Mucosa of descending colon (tissue), 3 donors: ENCODE measurements around the gene RASA4. TPM values are rescaled to one million over a fixed set of nuclear protein-coding genes. Genes with fewer than 3 reads are reported as not detected.
A peak's percentile ranks its signal among the peaks of the same experiment; 100 is the strongest.
"Not testable (repeated sequence)": the region's sequence is repeated elsewhere in the genome, so short reads cannot be mapped to it uniquely, and the experiment has no call there.

Experiments
- ATAC-seq: fragments of 200-7000 bp; cut with Tn5 transposase; one replicate; pipeline ENCODE4 v1.9.1; 2020; ENCODE audit warnings: mild to moderate bottlenecking, moderate library complexity
- DNase-seq, 3 donors: peaks; one replicate each; pipeline ENCODE4 v3.0.0-alpha.2; 2020
- H3K36me3 ChIP-seq: fragments of 200-600 bp; one replicate; pipeline ENCODE4 v1.8.0; 2021; ENCODE audit warnings: low read depth, mild to moderate bottlenecking
- H3K4me1 ChIP-seq: fragments of 200-600 bp; one replicate; pipeline ENCODE4 v1.8.0; 2021; ENCODE audit warnings: low read depth, mild to moderate bottlenecking
- H3K4me3 ChIP-seq: fragments of 200-600 bp; one replicate; pipeline ENCODE4 v1.8.0; 2021; ENCODE audit warnings: mild to moderate bottlenecking
- H3K9me3 ChIP-seq: fragments of 200-600 bp; one replicate; pipeline ENCODE4 v1.8.0; 2021; ENCODE audit warnings: mild to moderate bottlenecking
- intact Hi-C, 2 donors: fragments of 100-400 bp; cut with DNase I in 1 of 2; cut with micrococcal nuclease in 1 of 2; formaldehyde crosslinking; loops; one replicate each; pipeline versions ENCODE4 v1.11.0 to v1.11.1; 2022; cut with DNase I, micrococcal nuclease
- total RNA-seq, 3 donors: library from RNA; stranded (reverse); fragmentation: NEBNext Ultra II Directional in 2 of 3; extraction: Animal tissue kit (Norgen Biotek cat#: 25700) in 2 of 3; gene quantifications; one replicate each; pipeline versions ENCODE4 v1.2.1 to v1.2.4, GENCODE V29; 2021 to 2023
- donor health status: DM: no; HTN: no; CAD: no; lungs with moderate emphysema.
- donor health status: DM: no; HTN: no; CAD: no.
- donor health status: DM: no; HTN: yes; CAD: no.

Gene RASA4
- total RNA-seq, 3 donors from 2014 or later: 18.3 to 68.4 (median 21.5) TPM

DNA sequence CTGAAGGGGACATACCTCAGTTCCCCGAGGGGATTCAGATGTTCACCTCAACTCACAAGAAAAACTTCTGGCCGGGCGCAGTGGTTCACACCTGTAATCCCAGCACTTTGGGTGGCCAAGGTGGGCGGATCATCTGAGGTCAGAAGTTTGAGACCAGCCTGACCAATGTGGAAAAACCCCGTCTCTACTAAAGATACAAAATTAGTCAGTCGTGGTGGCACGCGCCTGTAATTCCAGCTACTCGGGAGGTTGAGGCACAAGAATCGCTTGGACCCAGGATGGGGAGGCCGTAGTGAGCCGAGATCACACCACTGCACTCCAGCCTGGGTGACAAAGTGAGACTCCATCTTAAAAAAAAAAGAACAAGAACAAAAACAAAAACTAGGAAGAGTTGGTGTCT, 71.3 kb downstream of the RASA4 start:
- H3K36me3 ChIP-seq, ATAC-seq, intact Hi-C loops: not testable (repeated sequence)

GRCh38 chr7:102544372-102544771, 72.2 kb downstream of the RASA4 start:
- ATAC-seq: peak; percentile 17

More for the DNA sequence above, 71.3 kb downstream of the RASA4 start:
- H3K4me3 ChIP-seq, H3K9me3 ChIP-seq, H3K4me1 ChIP-seq, DNase-seq: not testable (repeated sequence)

DNA sequence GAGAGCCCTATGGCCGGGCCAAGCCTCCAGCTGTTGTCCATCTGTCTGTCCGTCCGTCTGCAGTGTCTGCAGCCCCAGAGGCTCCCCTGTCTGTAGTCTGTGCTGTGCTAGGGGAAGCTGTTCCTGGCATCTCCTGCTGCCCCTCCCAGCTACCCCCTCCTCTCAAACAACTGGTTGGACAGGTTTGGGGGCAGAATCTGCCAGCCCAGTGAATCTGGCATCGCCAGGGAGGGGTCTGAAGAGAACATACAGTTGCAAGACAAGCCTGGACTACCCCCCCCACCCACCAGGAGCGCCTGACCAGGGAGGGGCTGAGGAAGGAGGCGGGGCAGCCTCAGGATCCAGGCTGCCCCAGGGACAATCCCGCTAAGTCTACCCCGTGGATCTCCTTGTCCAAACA, 73.0 kb downstream of the RASA4 start, which contains the start of gene UPK3BL2:
TSS of gene UPK3BL2 (minus strand) at position 101 of the 400 bp plus-strand sequence. CDS start at position 41, 60 bp downstream.
- DNase-seq, H3K4me3 ChIP-seq, H3K36me3 ChIP-seq, intact Hi-C loops, H3K9me3 ChIP-seq, ATAC-seq, H3K4me1 ChIP-seq: not testable (repeated sequence)

More at GRCh38 chr7:102544372-102544771, 72.2 kb downstream of the RASA4 start:
- H3K36me3 ChIP-seq, H3K9me3 ChIP-seq, DNase-seq, intact Hi-C loops, H3K4me3 ChIP-seq, H3K4me1 ChIP-seq: not testable (repeated sequence)

- H3K4me3 ChIP-seq, ATAC-seq, H3K9me3 ChIP-seq, H3K4me1 ChIP-seq, H3K36me3 ChIP-seq, intact Hi-C loops: not testable (repeated sequence)
- DNase-seq: peak in 1 of 3 donors; percentile 10
Measured at GRCh38 chr7:102542771-102543170, 73.8 kb downstream of the RASA4 start.

DNA sequence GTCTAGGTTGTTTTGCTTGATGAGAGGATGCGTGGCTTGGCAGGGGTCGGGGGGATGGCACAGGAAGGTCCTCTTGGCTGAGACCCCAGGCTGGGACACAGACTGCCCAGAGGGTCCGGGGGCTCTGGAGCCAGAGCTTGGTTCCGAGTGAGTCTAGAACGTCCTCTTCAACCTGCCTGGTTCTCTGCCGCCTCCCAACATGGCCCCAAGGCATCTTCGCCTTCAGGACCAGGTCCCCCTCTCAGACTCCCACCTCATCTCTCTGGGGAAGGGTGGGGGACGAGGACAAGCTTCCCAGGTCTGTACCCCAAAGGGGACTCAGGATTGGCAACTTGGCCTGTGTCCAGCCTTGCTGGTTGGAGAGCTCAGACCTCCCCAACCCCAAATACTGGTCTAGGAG, 74.5 kb downstream of the RASA4 start:
- H3K4me3 ChIP-seq, H3K4me1 ChIP-seq, H3K9me3 ChIP-seq, ATAC-seq, H3K36me3 ChIP-seq, intact Hi-C loops: not testable (repeated sequence)
- peak in 1 of 3 donors; percentile 10 for DNase-seq

DNA sequence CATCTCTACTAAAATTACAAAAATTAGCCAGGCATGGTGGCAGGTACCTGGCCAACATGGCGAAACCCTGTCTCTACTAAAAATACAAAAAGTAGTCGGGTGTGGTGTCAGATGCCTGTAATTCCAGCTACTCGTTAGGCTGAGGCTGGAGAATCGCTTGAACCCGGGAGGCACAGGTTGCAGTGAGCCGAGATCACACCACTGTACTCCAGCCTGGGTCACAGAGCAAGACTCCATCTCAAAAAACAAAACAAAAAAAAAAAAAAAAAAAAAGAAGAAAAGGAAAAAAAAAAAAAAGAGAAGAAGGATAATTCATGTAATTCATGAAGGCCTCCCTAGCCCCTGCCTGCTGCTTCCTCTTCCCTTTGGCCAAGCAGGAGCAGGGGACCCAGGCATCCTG, 76.0 kb downstream of the RASA4 start:
- intact Hi-C loops, H3K36me3 ChIP-seq, ATAC-seq, DNase-seq, H3K4me3 ChIP-seq, H3K9me3 ChIP-seq, H3K4me1 ChIP-seq: not testable (repeated sequence)

GRCh38 chr7:102535062-102535615, 81.4 kb downstream of the RASA4 start:
- H3K4me1 ChIP-seq, intact Hi-C loops, H3K36me3 ChIP-seq, H3K9me3 ChIP-seq, DNase-seq, H3K4me3 ChIP-seq: not testable (repeated sequence)
- ATAC-seq: peak; percentile 51

GRCh38 chr7:102532127-102532526, 84.4 kb downstream of the RASA4 start:
- H3K9me3 ChIP-seq, H3K36me3 ChIP-seq, DNase-seq, ATAC-seq, intact Hi-C loops, H3K4me3 ChIP-seq, H3K4me1 ChIP-seq: not testable (repeated sequence)

GRCh38 chr7:102531583-102531982, 85.0 kb downstream of the RASA4 start:
- H3K36me3 ChIP-seq, H3K4me3 ChIP-seq, DNase-seq, intact Hi-C loops, H3K4me1 ChIP-seq, H3K9me3 ChIP-seq, ATAC-seq: not testable (repeated sequence)

DNA sequence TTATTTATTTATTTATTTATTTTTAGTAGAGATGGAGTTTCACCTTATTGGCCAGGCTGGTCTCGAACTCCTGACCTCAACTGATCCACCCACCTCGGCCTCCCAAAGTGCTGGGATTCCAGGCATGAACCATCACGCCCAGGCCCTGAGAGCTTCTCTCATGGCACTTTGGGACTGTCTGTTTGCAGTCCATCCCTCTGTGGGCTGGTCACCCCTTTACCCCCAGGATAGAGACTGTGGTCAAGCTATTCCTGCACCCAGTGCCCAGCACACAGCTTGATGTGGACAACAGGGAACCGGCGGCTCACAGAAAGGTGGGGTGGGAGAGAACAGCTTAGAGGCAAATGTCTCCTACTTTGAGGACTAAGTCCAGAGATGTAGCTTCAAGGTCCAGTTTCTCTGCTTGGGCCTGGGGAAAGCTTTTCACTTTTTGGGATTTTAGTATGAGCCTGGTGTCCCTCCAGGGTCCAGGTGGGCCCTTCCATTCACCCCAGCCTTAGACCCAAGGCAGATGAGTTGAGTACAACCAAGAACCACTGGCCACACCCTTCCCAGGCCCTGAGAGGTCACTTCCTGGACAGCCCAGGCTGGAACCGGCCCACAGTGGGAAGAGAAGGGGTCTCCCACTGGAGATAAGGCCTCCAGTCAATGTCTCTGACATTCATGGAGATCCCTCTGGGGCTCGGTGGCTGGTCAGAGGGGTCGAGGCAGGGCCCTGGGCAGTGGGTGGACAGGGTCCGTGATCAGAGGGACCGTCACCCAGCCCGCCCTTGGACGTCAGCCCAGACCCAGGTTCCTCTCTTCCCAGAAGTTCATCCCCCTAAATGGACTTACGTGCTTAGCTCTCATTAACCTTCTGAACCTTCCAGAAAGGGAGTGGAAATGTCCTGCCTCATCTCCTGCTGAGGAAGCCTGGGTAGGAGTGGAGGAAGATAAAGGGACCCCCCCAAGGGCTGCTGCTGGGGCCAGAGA, 88.4 kb downstream of the RASA4 start:
- ATAC-seq, H3K4me1 ChIP-seq, DNase-seq, intact Hi-C loops, H3K4me3 ChIP-seq, H3K9me3 ChIP-seq, H3K36me3 ChIP-seq: not testable (repeated sequence)

DNA sequence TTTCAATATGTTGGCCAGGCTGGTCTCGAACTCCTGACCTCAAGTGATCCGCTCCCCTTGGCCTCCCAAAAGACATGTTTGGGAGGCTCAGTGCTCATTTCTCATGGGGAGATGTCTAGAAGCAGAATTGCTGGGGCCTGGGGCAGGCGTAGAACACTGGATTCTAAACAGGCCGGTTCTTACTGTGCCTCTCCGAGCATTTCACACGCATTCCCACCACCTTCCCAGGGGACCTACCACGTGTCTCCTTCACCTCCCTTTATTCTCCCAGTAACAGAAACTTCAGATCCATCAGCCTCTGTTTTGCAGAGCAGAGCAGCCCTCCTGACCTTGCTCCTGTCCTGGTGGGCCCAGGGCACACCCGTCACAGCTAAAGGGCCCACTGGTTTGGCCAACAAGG, 89.4 kb downstream of the RASA4 start:
- H3K4me3 ChIP-seq, H3K9me3 ChIP-seq, DNase-seq, intact Hi-C loops, H3K36me3 ChIP-seq, ATAC-seq, H3K4me1 ChIP-seq: not testable (repeated sequence)

- H3K4me3 ChIP-seq, H3K4me1 ChIP-seq, H3K9me3 ChIP-seq, DNase-seq, H3K36me3 ChIP-seq, intact Hi-C loops: not testable (repeated sequence)
- peak; percentile 23 for ATAC-seq
Measured at GRCh38 chr7:102524803-102525202, 91.8 kb downstream of the RASA4 start.
